H1 (cell line): Measurements from ENCODE around the gene CTDP1.

Source experiments
- BRCA1 ChIP-seq: IDR thresholded peaks from 2 replicates; pipeline ENCODE4 v1.6.1; 2012; ENCODE audit warnings: low read depth, low read length, improper control_type of control experiment
- CBX5 ChIP-seq: fragments of 300-800, 300-1000 bp; sonication (generic); IDR thresholded peaks from 2 replicates; pipeline ENCODE4 v1.7.1; 2016; ENCODE audit warnings: antibody characterized with exemption, low read length, low read depth
- CHD2 ChIP-seq: IDR thresholded peaks from 2 replicates; pipeline ENCODE4 v1.6.1; 2012; ENCODE audit warnings: low read length, improper control_type of control experiment
- EGR1 ChIP-seq: IDR thresholded peaks from 2 replicates; pipeline ENCODE4 v1.6.1; 2011; ENCODE audit warnings: low read depth, low read length, borderline replicate concordance
- EP300 ChIP-seq, 2 experiments: IDR thresholded peaks; 1 replicate in 1 of 2; 2 replicates in 1 of 2; pipeline ENCODE4 v1.6.1; 2011 to 2012; ENCODE audit warnings: low read depth in 2 of 2, low read length in 2 of 2, mild to moderate bottlenecking in 2 of 2, borderline replicate concordance in 1 of 2, inconsistent platforms in 1 of 2, moderate library complexity in 1 of 2
- HDAC2 ChIP-seq, 2 experiments: fragments of 300-600 bp in 1 of 2; sonication (generic) in 1 of 2; IDR thresholded peaks; 2 replicates each; pipeline ENCODE4 v1.6.1; 2011 to 2012; ENCODE audit warnings: low read depth in 2 of 2, low read length in 2 of 2, mild to moderate bottlenecking in 2 of 2, moderate library complexity in 2 of 2, borderline replicate concordance in 1 of 2, inconsistent platforms in 1 of 2
- JUN ChIP-seq: IDR thresholded peaks from 2 replicates; pipeline ENCODE4 v1.6.1; 2011; ENCODE audit warnings: low read depth, mild to moderate bottlenecking, improper control_type of control experiment, low read length
- MAX ChIP-seq: IDR thresholded peaks from 2 replicates; pipeline ENCODE4 v1.6.1; 2012; ENCODE audit warnings: inconsistent platforms
- SRF ChIP-seq: IDR thresholded peaks from 2 replicates; pipeline ENCODE4 v1.6.1; 2011; ENCODE audit warnings: mild to moderate bottlenecking, low read depth, low read length, moderate library complexity
- SUZ12 ChIP-seq: fragments of 200-600 bp; sonication (generic); IDR thresholded peaks from 2 replicates; pipeline ENCODE4 v1.6.1; 2012; ENCODE audit warnings: mild to moderate bottlenecking, inconsistent platforms, low read length, moderate library complexity, mixed read lengths
- TAF7 ChIP-seq: optimal IDR thresholded peaks from 2 replicates; pipeline ENCODE3; 2011; ENCODE audit warnings: low read depth, mild to moderate bottlenecking, inconsistent platforms, low read length, moderate library complexity, borderline replicate concordance
- YY1 ChIP-seq: IDR thresholded peaks from 2 replicates; pipeline ENCODE4 v1.6.1; 2011; ENCODE audit warnings: low read depth, mild to moderate bottlenecking, low read length
- TF ChIP-seq, protein P1 (sequence below), 3 experiments: IDR thresholded peaks; 1 replicate in 2 of 3; 2 replicates in 1 of 3; pipeline versions ENCODE4 v1.5.1 to v1.6.1; 2011; ENCODE audit warnings: low read length in 3 of 3, mild to moderate bottlenecking in 3 of 3, inconsistent platforms in 2 of 3, low read depth in 1 of 3, moderate library complexity in 1 of 3; ENCODE audit not compliant: insufficient read depth in 1 of 3; ENCODE audit errors: control extremely low read depth in 1 of 3

DNA sequence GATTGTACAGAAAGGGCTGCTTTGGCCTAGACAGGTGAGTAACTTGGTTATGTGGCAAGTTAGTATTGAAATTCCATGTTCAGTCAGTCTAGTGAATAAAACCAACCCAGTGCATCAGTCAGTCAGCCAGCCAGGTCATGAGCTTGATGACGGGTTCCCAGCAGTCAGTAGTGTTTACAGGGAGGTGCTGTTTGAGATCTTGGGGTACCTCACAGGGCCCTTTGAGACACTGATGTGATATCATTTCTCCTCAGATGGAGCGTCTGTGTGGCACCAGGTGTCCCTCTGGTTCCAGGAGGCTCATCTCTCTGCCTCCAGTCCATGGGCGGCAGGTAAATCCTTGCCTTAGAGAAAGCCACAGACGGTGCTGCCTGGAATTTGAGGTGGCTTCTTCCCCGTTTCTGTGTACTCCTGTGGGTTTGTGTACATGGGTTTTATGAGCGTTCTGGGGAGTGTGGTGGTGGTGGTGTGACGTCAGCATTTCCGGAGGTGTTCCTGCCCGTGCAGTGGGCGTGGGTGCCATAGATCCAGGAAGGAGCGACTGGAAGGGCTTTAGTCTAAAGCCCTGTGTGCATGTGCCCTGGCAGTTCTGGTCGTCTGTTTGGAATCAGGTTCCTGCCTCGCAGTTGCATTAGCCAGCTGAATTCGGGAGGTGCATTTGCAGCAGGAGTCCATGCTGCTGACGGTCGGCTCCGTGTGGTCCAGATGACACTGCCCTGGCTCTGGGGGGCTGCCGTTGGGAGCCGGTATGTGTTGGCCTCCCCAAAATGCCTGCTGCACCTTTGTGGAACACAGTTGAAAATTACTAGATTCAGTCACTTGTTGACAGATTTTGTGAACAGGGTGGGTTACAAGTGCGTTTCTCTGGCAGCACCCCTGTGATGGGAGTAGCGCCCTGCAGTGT, 2.1 kb downstream of the CTDP1 start:
- TF ChIP-seq SUZ12 (no peak), JUN (no peak), TAF7 (no peak), CHD2 (no peak), EP300 (IDR thresholded peaks at IDR 0.05; ENCODE audit: borderline replicate concordance in 1 of 2, low read depth in 2 of 2, low read length in 2 of 2) (no peak), SRF (no peak), EGR1 (no peak), MAX (no peak), YY1 (no peak), BRCA1 (no peak), CBX5 (no peak), HDAC2 (IDR thresholded peaks at IDR 0.05; ENCODE audit: borderline replicate concordance in 1 of 2, low read depth in 2 of 2, low read length in 2 of 2) (no peak)
- TF ChIP-seq, protein P1, sequence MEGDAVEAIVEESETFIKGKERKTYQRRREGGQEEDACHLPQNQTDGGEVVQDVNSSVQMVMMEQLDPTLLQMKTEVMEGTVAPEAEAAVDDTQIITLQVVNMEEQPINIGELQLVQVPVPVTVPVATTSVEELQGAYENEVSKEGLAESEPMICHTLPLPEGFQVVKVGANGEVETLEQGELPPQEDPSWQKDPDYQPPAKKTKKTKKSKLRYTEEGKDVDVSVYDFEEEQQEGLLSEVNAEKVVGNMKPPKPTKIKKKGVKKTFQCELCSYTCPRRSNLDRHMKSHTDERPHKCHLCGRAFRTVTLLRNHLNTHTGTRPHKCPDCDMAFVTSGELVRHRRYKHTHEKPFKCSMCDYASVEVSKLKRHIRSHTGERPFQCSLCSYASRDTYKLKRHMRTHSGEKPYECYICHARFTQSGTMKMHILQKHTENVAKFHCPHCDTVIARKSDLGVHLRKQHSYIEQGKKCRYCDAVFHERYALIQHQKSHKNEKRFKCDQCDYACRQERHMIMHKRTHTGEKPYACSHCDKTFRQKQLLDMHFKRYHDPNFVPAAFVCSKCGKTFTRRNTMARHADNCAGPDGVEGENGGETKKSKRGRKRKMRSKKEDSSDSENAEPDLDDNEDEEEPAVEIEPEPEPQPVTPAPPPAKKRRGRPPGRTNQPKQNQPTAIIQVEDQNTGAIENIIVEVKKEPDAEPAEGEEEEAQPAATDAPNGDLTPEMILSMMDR (IDR thresholded peaks at IDR 0.05; ENCODE audit: control extremely low read depth in 1 of 3, insufficient read depth in 1 of 3, low read depth in 1 of 3, low read length in 3 of 3), result no peak
